ENCODE measurements around the gene NBL1. TPM values are rescaled to one million over a fixed set of nuclear protein-coding genes. Genes with fewer than 3 reads are reported as not detected.

NBL1 gene
- total and polyA plus RNA-seq, 10 of the 15 experiments (the other 5 are each of a cell fraction or from before 2014, with no cell fraction given): 0.13 to 2.4 (median 0.81) TPM; not detected in 1

DNA sequence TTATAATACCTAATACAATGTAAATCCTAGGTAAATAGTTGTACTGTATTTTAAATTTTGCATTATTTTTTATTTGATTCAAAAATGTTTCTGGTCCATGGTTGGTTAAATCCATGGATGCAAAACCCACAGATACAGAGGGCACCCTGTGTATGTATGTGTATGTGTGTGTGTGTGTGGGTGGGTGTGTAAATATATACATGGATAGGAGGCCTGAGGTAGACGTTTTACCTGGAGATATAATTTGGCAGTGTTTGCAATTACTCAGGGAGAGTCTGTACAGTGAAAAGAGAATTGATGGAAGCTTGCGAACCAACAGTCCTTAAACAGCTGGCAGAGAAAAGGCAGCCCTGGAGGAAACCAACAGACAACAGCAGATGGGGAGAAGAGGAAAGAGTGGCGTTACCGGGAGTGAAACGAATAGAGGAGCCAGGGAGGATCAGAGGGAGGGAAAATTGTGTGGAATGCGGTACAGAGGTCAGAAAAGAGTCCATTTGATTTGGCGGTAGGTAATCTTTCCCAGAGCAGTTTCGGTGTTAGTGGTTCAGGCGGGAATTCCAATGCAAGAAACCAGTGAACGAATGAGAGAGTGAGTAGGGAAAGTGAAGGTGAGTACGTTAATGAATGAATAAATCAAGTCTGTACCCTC, 47.9 kb upstream of the NBL1 start:
- peaks cover 9% of the 10 kb centered on the region for H3K4me1 ChIP-seq (ENCODE audit: control insufficient read depth, insufficient read depth, low read length)
- peak; percentile 3 for ATAC-seq
- ChIA-PET POLR2A (interaction anchor here (0.6 to 1.9 kb wide), 8 partner anchors 12 to 284 kb away, joined by 3 to 11 read pairs (median 4); partner anchors contain the start of genes AKR7A2, CAPZB and SLC66A1), RAD21 (ENCODE audit: unreplicated experiment) (interaction anchor here (0.9 to 1.8 kb wide), 6 partner anchors 13 to 205 kb away, joined by 3 to 5 read pairs (median 4); partner anchors contain the start of gene CAPZB), SMC1A (ENCODE audit: uncharacterized antibody, unreplicated experiment) (interaction anchor here (0.7 to 1.3 kb wide), 6 partner anchors 9 to 113 kb away, joined by 3 to 5 read pairs (median 3); no protein-coding TSS in a partner anchor), CTCF (interaction anchor here (0.6 to 2.7 kb wide), 6 partner anchors 10 to 205 kb away, joined by 3 to 15 read pairs (median 4); no protein-coding TSS in a partner anchor)
- H3K79me2 ChIP-seq (ENCODE audit: control insufficient read depth, insufficient read depth, low read length): peaks cover 44% of the 10 kb centered on the region
- peak overlapping the region; percentile 88 for H3K4me3 ChIP-seq
- peak overlapping the region; percentile 99 for H2AFZ ChIP-seq (ENCODE audit: control insufficient read depth, low read depth, low read length)
- in situ Hi-C loops (cut with MboI) (no loop called here), intact Hi-C loops (cut with micrococcal nuclease; ENCODE audit: unreplicated experiment) (loop anchor here (2.0 to 5.0 kb wide), 2 partner anchors 109 to 204 kb away; no protein-coding TSS in a partner anchor)
- peak overlapping the region; percentile 100 for H3K4me2 ChIP-seq (ENCODE audit: control insufficient read depth, insufficient read depth)
- DNase-seq (ENCODE audit: low read depth, low spot score): no peak
- H4K20me1 ChIP-seq (ENCODE audit: control insufficient read depth, insufficient read depth): no peaks in the 10 kb centered on the region; the same call in 1 of the 2 replicates
- H3K27ac ChIP-seq (ENCODE audit: control insufficient read depth, insufficient read depth): peak overlapping the region; percentile 99
- WGBS (ENCODE audit: insufficient coverage, insufficient replicate concordance, low lambda C conversion rate, missing lambda C conversion rate): 5% methylated on average over 11 of the region's 11 CpGs
- H3K36me3 ChIP-seq (ENCODE audit: control insufficient read depth in 2 of 2, insufficient read depth in 2 of 2, low read length in 1 of 2): peaks cover 0 to 4% of the 10 kb centered on the region in 2 experiments; a peak in 1 of 4 replicates
- FAIRE-seq: no peak
- H3K9me3 ChIP-seq (replicated peaks; ENCODE audit: control insufficient read depth, insufficient read depth, low read length): no peaks in the 10 kb centered on the region
- no peaks in the 10 kb centered on the region for H3K27me3 ChIP-seq (replicated peaks in 1 of 2; ENCODE audit: control insufficient read depth in 2 of 2, insufficient read depth in 2 of 2, low read length in 1 of 2)
- peak overlapping the region; percentile 99 for H3K9ac ChIP-seq (ENCODE audit: control insufficient read depth, insufficient read depth, low read length)
- TSS peak; percentile 99 for BruUV-seq (replicated peaks)
- TF ChIP-seq DPF2 (IDR thresholded peaks at IDR 0.05): peak; percentile 4; the same call in 1 of the 2 replicates
- TF ChIP-seq TCF3 (IDR thresholded peaks at IDR 0.05; ENCODE audit: borderline replicate concordance, insufficient read depth, low read depth, low read length): no peak
- TF ChIP-seq RB1 (IDR thresholded peaks at IDR 0.05; ENCODE audit: borderline replicate concordance): 0 out of 2 replicates have a peak, but pooled peaks have one; percentile 22
- TF ChIP-seq BHLHE40 (IDR thresholded peaks at IDR 0.05; ENCODE audit: borderline replicate concordance in 1 of 2, low read depth in 2 of 2, low read length in 1 of 2): peak; percentile 10 to 34; a peak in 2 of 4 replicates
- no peak for TF ChIP-seq SIN3A (IDR thresholded peaks at IDR 0.05; ENCODE audit: low read depth, low read length)
- TF ChIP-seq NBN (IDR thresholded peaks at IDR 0.05): peak; percentile 88; the same call in 1 of the 2 replicates
- TF ChIP-seq NFYB (IDR thresholded peaks at IDR 0.05; ENCODE audit: insufficient read depth, low read depth, low read length): no peak
- TF ChIP-seq IKZF2 (IDR thresholded peaks at IDR 0.05): peak; percentile 85 to 87
- no peak for TF ChIP-seq PAX5 (IDR thresholded peaks at IDR 0.05; ENCODE audit: borderline replicate concordance, low read depth, low read length)
- no peak for TF ChIP-seq MEF2A (IDR thresholded peaks at IDR 0.05; ENCODE audit: insufficient read depth, low read depth, low read length)
- TF ChIP-seq HDAC2 (IDR thresholded peaks at IDR 0.05): no peak
- TF ChIP-seq EED (IDR thresholded peaks at IDR 0.05; ENCODE audit: low read depth): no peak
- no peak for TF ChIP-seq SIX5 (IDR thresholded peaks at IDR 0.05; ENCODE audit: low read depth, low read length, severe bottlenecking)
- TF ChIP-seq, protein P1, sequence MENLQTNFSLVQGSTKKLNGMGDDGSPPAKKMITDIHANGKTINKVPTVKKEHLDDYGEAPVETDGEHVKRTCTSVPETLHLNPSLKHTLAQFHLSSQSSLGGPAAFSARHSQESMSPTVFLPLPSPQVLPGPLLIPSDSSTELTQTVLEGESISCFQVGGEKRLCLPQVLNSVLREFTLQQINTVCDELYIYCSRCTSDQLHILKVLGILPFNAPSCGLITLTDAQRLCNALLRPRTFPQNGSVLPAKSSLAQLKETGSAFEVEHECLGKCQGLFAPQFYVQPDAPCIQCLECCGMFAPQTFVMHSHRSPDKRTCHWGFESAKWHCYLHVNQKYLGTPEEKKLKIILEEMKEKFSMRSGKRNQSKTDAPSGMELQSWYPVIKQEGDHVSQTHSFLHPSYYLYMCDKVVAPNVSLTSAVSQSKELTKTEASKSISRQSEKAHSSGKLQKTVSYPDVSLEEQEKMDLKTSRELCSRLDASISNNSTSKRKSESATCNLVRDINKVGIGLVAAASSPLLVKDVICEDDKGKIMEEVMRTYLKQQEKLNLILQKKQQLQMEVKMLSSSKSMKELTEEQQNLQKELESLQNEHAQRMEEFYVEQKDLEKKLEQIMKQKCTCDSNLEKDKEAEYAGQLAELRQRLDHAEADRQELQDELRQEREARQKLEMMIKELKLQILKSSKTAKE (IDR thresholded peaks at IDR 0.05; ENCODE audit: low read depth, poor library complexity, severe bottlenecking): no peak
- TF ChIP-seq POLR2AphosphoS5 (IDR thresholded peaks at IDR 0.05; ENCODE audit: low read length): 0 out of 2 replicates have a peak, but pooled peaks have one; percentile 17
- TF ChIP-seq FOXK2 (IDR thresholded peaks at IDR 0.05): peak; percentile 88
- no peak for TF ChIP-seq CHD1 (IDR thresholded peaks at IDR 0.05; ENCODE audit: low read depth, low read length)
- peak; percentile 88; the same call in 2 of the 3 replicates for TF ChIP-seq POU2F2 (IDR thresholded peaks at IDR 0.05; ENCODE audit: borderline replicate concordance, low read depth, low read length)
- TF ChIP-seq, protein P2, sequence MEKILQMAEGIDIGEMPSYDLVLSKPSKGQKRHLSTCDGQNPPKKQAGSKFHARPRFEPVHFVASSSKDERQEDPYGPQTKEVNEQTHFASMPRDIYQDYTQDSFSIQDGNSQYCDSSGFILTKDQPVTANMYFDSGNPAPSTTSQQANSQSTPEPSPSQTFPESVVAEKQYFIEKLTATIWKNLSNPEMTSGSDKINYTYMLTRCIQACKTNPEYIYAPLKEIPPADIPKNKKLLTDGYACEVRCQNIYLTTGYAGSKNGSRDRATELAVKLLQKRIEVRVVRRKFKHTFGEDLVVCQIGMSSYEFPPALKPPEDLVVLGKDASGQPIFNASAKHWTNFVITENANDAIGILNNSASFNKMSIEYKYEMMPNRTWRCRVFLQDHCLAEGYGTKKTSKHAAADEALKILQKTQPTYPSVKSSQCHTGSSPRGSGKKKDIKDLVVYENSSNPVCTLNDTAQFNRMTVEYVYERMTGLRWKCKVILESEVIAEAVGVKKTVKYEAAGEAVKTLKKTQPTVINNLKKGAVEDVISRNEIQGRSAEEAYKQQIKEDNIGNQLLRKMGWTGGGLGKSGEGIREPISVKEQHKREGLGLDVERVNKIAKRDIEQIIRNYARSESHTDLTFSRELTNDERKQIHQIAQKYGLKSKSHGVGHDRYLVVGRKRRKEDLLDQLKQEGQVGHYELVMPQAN (conservative IDR thresholded peaks at IDR 0.05): peak; percentile 53

All from GM12878 (cell line).